Activated CD8-positive, alpha-beta T cell treated with anti-CD3 and anti-CD28 coated beads for 36 hours (primary cell): Measurements from ENCODE around the gene MAN1A1. TPM values are rescaled to one million over a fixed set of nuclear protein-coding genes. Genes with fewer than 3 reads are reported as not detected.

Experiments used
- ATAC-seq: fragments of 200-7000 bp; cut with Tn5 transposase; one replicate; pipeline ENCODE4 v1.10.0; 2021; ENCODE audit warnings: mild to moderate bottlenecking, moderate library complexity
- CTCF ChIA-PET: fragments of 350-600 bp; sonication (Branson Sonifier 250); formaldehyde crosslinking; loops from one replicate; lab custom pipeline; 2021; ENCODE audit warnings: antibody characterized with exemption; lab: Charles Lee
- POLR2A ChIA-PET: fragments of 350-600 bp; sonication (Branson Sonifier 250); formaldehyde crosslinking; loops from one replicate; lab custom pipeline; 2021; ENCODE audit warnings: antibody characterized with exemption; lab: Charles Lee
- DNase-seq: peaks from one replicate; pipeline ENCODE4 v3.0.0-alpha.2; 2020
- H3K27ac Mint-ChIP-seq: one replicate; pipeline ENCODE4 v1.8.0; 2021; ENCODE audit warnings: mild to moderate bottlenecking, mixed read lengths
- H3K27me3 Mint-ChIP-seq: one replicate; pipeline ENCODE4 v1.8.0; 2021; ENCODE audit warnings: mixed read lengths
- H3K36me3 Mint-ChIP-seq: one replicate; pipeline ENCODE4 v1.8.0; 2021; ENCODE audit warnings: low read depth, mixed read lengths
- H3K4me1 Mint-ChIP-seq: one replicate; pipeline ENCODE4 v1.8.0; 2021; ENCODE audit warnings: low read depth, mixed read lengths
- H3K4me3 Mint-ChIP-seq: one replicate; pipeline ENCODE4 v1.8.0; 2021; ENCODE audit warnings: mild to moderate bottlenecking, moderate library complexity, mixed read lengths
- H3K9me3 Mint-ChIP-seq: one replicate; pipeline ENCODE4 v1.8.0; 2021; ENCODE audit warnings: mixed read lengths
- intact Hi-C: fragments of 100-400 bp; cut with micrococcal nuclease; formaldehyde crosslinking; loops from one replicate; pipeline ENCODE4 v1.10.0; 2022
- total RNA-seq, 2 experiments: library from RNA; stranded (reverse); gene quantifications; one replicate each; pipeline ENCODE4 v1.2.3, GENCODE V29; 2021
- TF ChIP-seq, protein P1 (sequence below): fragments of 200-600 bp; IDR thresholded peaks from one replicate; pipeline ENCODE4 v1.8.0; 2022; ENCODE audit warnings: antibody characterized with exemption, mild to moderate bottlenecking

The MAN1A1 gene
- total RNA-seq, 2 experiments from 2014 or later: 18.5 to 19.4 TPM

GRCh38 chr6:119308048-119308570 lies 41.5 kb downstream of the MAN1A1 start:
- intact Hi-C loops: no loop called here
- DNase-seq (no peak), ATAC-seq (no peak)
- H3K36me3 Mint-ChIP-seq: peaks cover 16% of the 10 kb centered on the region
- peak overlapping the region; percentile 7 for H3K27ac Mint-ChIP-seq
- peaks cover 38% of the 10 kb centered on the region for H3K4me1 Mint-ChIP-seq
- no peak overlapping the region for H3K4me3 Mint-ChIP-seq
- H3K9me3 Mint-ChIP-seq: no peaks in the 10 kb centered on the region
- POLR2A ChIA-PET: no interaction called here
- H3K27me3 Mint-ChIP-seq: no peaks in the 10 kb centered on the region
- CTCF ChIA-PET: interaction anchor here (0.9 kb wide), 1 partner anchor 258 kb away, joined by 3 read pairs; no protein-coding TSS in a partner anchor
- TF ChIP-seq, protein P1, sequence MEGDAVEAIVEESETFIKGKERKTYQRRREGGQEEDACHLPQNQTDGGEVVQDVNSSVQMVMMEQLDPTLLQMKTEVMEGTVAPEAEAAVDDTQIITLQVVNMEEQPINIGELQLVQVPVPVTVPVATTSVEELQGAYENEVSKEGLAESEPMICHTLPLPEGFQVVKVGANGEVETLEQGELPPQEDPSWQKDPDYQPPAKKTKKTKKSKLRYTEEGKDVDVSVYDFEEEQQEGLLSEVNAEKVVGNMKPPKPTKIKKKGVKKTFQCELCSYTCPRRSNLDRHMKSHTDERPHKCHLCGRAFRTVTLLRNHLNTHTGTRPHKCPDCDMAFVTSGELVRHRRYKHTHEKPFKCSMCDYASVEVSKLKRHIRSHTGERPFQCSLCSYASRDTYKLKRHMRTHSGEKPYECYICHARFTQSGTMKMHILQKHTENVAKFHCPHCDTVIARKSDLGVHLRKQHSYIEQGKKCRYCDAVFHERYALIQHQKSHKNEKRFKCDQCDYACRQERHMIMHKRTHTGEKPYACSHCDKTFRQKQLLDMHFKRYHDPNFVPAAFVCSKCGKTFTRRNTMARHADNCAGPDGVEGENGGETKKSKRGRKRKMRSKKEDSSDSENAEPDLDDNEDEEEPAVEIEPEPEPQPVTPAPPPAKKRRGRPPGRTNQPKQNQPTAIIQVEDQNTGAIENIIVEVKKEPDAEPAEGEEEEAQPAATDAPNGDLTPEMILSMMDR: no peak

DNA sequence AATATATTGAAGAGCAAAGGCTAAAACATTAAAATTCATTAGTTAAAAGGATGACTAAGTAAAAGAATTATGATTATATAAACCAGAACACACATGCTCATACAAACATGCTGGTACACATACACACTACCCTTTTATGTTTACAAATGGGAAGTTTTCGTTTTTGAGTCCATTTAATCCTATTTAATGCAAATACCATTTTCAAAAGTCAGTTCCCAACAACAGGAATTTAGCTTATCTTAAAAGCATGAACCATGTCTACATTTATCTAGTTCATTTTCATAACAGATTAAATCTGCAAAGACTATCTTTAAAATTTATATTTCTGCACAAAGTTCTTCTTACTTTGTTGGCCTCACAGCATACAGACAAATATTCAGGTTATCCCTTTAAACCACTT lies 42.5 kb downstream of the MAN1A1 start:
- intact Hi-C loops: no loop called here
- ATAC-seq (no peak), DNase-seq (no peak)
- Mint-ChIP-seq H3K27me3 (no peaks in the 10 kb centered on the region), H3K36me3 (peaks cover 16% of the 10 kb centered on the region), H3K4me3 (no peak overlapping the region), H3K9me3 (no peaks in the 10 kb centered on the region), H3K27ac (no peak overlapping the region), H3K4me1 (peaks cover 27% of the 10 kb centered on the region)
- ChIA-PET POLR2A (no interaction called here), CTCF (no interaction called here)
- TF ChIP-seq, protein P1: no peak

DNA sequence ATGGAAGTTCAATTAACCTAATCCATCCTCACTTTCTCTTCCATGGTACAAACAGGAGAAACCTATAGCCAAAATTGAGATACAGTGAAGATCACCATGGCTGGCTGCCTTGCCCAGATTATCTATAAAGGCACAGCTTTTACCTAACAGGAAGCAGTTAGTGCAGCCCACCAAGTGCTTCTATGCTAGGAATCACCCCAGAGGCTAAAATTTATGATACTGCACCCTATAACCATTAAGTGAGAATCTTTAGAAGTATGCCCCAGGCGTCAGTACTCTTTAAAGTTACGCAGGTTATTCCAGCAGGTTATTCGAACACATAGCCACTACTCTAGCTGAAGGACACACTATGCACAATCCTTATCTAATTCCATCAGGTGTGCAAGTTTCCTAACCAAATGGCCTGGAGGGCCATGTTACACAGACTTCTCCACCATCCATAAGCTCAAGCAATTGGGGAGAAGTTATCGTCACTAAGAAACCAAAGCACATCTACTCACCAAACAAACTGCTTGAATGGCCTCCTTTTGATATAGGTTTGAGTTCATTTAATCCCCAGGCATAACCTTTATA lies 43.1 kb downstream of the MAN1A1 start:
- Mint-ChIP-seq H3K27me3 (no peaks in the 10 kb centered on the region), H3K9me3 (no peaks in the 10 kb centered on the region), H3K4me1 (peaks cover 23% of the 10 kb centered on the region), H3K4me3 (no peak overlapping the region), H3K36me3 (peaks cover 15% of the 10 kb centered on the region), H3K27ac (no peak overlapping the region)
- no peak for DNase-seq
- POLR2A ChIA-PET: interaction anchor here (0.5 kb wide), 1 partner anchor 8 kb away, joined by 3 read pairs; no protein-coding TSS in a partner anchor
- TF ChIP-seq, protein P1: no peak
- intact Hi-C loops: no loop called here
- CTCF ChIA-PET: no interaction called here
- no peak for ATAC-seq

DNA sequence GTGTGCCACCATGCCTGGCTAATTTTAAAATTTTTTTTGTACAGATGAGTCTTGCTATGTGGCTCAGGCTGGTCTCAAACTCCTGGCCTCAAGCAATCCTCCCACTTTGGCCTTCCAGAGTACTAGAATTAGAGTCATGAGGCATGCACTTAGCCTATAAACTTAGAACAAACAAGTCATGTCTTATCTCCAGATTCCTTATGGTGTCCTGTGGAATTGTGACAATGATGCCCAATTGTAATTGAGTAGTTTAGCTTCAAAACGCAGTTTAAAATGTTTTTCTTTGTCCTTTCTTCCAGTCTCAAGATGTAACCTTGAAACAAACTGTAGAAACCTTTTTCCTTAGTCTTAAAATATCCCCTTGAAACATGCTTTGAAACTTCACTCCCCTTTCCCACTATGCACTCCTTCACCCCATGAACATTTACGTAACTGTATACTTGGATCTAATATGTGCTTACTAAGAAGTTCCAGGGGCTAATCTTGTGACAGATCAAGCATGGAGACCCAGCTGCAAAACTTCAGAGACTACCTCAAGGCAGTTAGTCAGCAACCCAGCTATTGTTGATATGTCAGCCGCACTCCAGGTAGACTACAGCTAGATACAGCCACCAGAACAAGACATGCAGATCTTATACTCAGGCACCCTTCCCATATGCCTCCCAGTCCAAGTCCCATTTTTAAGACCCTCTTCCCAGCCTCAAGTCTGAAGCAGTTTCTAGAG lies 46.2 kb downstream of the MAN1A1 start:
- intact Hi-C loops: no loop called here
- H3K36me3 Mint-ChIP-seq: peaks cover 21% of the 10 kb centered on the region
- no peak for DNase-seq
- H3K4me1 Mint-ChIP-seq: peaks cover 8% of the 10 kb centered on the region
- no peaks in the 10 kb centered on the region for H3K9me3 Mint-ChIP-seq
- H3K4me3 Mint-ChIP-seq: no peak overlapping the region
- no peaks in the 10 kb centered on the region for H3K27me3 Mint-ChIP-seq
- ChIA-PET CTCF (interaction anchor here (0.6 kb wide), 1 partner anchor 19 kb away, joined by 3 read pairs; no protein-coding TSS in a partner anchor), POLR2A (interaction anchor here (1.6 kb wide), 1 partner anchor 11 kb away, joined by 4 read pairs; no protein-coding TSS in a partner anchor)
- no peak overlapping the region for H3K27ac Mint-ChIP-seq
- ATAC-seq: no peak
- TF ChIP-seq, protein P1: no peak

GRCh38 chr6:119301429-119301828 lies 48.1 kb downstream of the MAN1A1 start:
- DNase-seq (no peak), ATAC-seq (no peak)
- no peaks in the 10 kb centered on the region for H3K9me3 Mint-ChIP-seq
- ChIA-PET POLR2A (no interaction called here), CTCF (no interaction called here)
- intact Hi-C loops: no loop called here
- H3K4me3 Mint-ChIP-seq: no peak overlapping the region
- no peak overlapping the region for H3K27ac Mint-ChIP-seq
- H3K36me3 Mint-ChIP-seq: peaks cover 17% of the 10 kb centered on the region
- peaks cover 5% of the 10 kb centered on the region for H3K4me1 Mint-ChIP-seq
- TF ChIP-seq, protein P1: no peak
- no peaks in the 10 kb centered on the region for H3K27me3 Mint-ChIP-seq
